CD4-positive, alpha-beta T cell treated with Interleukin-17A for 1 hour (primary cell): ENCODE data around the gene MICAL3.

Source experiments
- DNase-seq: peaks from one replicate; pipeline ENCODE4 v3.0.0-alpha.2; 2020

MICAL3 gene

DNA sequence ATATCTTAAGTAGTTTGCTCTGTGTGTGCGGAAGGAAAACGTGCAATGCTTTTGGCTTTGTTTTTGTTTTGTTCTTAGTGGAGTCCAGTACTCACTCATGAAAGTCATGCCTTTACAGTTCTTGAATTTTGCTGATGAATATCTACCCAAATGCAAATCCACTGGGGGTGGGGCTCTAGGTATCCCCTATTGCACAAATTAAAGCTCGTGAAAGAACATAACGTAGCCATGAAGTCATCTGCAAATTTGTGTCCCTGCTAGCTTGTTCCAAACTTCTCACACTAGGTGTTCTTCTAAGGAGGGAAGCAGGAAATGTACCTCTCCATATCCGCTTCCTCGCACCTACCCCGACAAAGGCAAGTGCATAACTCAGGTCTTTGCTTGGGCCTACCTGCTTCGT, 118.9 kb downstream of the MICAL3 start:
- no peak for DNase-seq

DNA sequence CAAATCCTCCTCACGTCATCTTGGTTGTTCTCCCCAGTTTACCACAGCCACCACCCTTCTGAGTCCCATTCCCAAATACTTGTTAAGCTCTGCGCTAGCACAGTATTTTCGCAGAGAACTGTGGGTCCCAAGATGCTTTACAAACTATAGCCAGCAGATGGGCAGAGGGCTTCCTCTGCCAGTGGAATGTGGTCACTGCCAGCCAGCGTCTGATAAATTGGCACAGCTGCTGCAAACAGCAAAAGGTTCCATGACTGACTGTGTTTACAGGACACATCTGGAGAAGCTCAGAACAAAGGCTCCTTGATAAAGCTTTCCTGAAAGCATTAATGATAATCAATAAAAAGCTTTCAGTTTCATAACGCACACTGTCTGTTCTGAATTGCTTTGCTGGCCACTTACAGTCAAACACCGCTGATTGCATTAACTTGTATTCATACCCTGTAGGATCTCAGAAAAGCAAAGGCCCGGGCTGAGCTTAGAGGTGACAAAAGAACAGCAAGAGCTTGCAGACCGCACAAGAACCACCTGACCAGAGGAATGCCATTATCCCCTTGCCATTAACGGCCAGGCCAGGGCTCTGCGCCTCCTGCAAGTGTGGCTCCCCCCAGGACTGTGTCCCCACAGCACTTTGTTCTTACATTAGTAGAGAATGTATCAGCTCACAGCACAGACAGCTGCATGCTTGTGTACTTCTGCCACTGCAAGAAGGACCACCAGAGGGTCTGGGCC, 120.6 kb downstream of the MICAL3 start:
- no peak for DNase-seq

DNA sequence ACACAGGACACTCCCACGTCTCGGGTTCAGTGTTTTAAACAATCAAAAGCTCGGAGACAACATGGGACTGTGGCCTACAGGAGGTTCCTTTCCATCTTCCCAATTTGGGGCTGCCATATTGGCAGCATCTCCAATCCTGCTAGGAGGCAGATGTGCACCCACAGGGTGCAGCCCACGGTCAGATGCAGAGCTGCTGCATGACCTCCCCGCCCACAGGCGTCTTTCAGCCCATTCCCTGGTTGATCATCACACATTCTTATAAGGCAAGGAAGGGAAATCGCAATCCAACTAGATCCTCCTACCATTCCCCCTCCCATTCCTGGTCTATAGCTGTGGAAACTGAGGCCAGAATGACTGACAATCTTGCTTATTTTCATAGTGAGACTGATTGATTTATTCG, 121.4 kb downstream of the MICAL3 start:
- no peak for DNase-seq

DNA sequence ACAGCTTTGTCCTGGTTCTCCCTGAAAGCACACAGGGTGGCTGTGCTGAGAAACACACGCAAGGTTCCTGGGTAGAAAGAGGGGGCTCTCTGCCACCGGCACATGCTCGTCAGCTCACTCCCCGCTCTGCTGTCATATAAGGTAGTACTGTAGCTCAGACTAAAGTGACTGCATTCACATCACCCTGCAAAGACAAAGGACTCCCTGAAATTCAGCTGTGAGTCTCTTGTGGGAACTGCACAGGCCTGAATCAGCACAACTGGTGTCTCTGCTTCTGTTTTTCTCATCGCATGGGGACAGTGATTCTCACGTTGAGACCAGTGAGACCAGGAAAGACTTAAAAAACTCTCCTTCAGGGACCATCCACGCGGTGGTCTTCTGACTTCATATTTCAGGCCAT, 126.0 kb downstream of the MICAL3 start:
- no peak for DNase-seq

DNA sequence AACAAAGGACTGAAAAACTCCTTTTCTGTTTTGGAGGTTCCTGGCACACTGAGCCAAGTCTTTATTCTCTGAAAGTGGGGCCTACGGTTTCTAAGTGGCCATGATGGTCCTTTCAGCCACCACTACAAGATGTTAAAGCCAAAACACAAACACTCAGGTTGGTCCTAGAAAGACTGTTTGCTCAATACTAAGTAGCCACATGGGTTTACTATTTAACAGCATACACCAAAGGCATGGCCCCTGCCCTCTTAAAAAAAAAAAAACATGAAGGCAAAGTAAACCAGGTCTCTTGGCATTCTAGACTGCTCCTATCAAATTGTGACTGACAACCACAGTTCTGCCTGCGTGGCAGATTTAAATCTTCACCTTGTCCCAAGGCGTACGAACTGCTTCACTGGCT, 126.5 kb downstream of the MICAL3 start:
- no peak for DNase-seq

DNA sequence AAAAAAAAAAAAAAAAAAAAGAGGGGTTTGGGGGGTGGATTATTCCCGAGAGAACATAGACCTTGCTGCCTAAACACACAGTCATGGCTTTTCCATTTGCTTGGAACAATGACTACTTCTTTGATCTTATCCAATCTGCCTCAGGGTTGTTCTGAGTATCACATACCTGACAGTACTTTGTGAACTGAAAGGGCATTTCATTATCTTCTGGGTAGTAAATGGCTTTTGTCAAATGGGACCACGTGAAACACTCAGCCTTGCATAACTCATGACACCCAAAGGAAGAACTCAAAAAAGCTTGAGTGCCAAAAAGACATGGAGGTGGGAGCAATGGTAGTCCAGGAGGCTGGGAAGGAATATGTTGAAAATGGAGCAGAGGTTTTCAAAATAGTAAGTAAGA, 126.9 kb downstream of the MICAL3 start:
- DNase-seq, result no peak

DNA sequence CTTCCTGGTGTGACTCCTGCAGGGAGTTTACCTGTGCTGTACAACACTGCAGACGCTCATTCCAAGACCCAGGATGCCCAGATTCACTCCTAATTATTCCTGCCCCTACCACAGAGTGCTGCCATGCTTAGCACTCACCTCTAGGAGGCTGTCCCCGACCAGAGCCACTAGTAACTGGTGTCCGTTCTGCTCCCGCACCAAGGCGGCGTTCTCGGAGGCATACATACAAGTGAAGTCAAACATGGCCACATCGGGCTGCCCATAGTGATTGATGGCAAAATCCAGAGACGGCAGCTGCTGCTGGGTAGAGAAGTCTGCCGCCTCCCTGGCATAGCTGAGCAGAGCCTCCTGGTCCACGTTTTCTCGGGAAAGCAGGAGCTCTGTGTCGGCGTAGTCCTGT, 127.8 kb downstream of the MICAL3 start:
- DNase-seq, result no peak

DNA sequence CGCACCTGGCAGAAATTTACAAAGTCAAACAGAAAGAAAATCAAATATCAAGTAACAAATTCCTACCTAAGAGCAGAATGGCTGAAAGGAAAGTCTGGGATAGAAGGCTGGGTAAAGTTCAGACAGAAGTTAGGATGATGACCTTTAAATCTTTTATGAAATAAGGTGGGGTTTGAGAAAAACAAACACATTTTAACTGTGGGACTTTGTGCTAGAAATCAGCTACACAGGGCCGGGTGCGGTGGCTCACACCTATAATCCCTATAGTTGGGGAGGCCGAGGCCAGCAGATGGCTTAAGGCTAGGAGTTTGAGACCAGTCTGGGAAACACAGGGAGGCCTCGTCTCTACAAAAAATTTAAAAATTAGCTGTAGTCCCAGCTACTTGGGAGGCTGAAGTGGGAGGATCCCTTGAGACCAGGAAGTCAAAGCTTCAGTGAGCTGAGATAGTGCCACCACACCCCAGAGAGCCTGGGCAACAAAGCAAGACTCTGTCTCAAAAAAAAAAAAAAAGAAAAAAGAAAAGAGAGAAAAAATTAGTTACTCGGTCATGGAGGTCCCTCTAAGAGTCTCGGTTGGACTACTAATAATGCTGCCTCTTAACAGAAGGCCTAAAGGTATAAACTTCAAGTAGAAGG, 130.3 kb downstream of the MICAL3 start:
- DNase-seq, result no peak

DNA sequence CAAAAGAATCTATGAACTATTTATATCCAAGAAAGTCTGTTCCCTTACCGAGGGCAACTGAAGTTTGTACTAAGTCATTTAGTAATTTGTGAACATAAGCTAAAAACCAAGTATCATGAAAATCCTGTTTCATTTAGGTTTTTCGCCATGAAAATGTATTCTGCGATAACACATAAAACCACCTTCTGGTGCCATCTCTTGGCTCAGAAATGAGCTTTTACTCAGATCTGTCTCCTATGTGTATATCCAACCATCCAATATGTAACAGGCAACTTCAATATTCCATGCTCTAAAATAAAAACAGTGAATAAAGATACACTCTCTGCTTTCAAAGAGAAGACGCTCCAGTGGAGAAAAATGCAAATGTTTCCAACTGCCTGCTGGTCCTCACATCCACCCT, 132.0 kb downstream of the MICAL3 start:
- DNase-seq, result no peak

DNA sequence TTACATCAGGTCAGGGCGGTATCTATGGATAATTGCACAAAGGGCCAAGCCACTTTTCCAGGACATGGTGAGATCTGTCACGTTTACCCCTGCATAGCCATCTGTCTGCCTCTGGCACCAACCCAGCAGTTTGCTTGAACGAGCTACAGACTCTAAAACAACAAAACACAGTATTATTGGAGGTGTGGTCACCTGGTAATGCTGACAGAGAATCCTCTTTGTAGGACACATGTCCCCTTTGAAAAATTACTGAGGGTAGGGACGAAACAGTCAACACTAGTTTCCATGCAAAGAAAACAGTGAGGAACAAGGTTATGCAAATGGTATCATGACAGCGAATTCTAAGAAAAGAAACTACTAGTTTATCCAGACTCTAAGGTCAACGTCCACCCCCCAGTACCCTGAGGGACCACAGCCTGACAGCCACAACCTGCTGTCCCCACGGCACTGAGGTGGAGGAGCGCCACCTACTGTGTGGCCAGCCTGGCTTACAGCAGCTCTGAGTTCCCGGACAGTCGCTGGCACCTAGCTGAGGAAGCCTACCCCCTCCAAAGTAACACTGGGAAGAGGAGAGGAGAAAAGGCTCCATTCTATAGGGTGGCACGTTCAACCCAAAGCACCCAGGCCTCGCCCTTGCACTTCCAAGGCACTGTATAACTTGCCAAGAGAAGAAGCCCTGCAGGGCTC, 132.7 kb downstream of the MICAL3 start:
- DNase-seq, result no peak

DNA sequence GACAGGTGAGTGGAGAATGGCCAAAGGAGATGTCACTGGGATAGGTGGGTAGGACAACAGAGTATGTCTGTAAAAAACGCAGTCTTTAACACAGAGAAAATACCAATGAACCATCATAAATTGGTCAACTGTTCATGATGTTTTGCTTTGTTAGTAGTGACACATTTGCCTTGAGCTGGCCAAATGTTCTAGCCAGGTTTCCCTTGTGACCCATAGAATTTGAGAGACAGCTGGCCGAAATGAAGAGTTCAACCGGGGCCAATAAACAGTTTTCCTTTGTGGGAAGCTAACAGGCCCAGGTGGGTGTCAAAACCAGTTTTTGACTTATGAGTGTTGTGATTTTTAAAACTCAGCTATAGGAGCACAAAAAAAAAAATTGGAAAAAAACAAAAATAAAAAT, 133.5 kb downstream of the MICAL3 start:
- no peak for DNase-seq

DNA sequence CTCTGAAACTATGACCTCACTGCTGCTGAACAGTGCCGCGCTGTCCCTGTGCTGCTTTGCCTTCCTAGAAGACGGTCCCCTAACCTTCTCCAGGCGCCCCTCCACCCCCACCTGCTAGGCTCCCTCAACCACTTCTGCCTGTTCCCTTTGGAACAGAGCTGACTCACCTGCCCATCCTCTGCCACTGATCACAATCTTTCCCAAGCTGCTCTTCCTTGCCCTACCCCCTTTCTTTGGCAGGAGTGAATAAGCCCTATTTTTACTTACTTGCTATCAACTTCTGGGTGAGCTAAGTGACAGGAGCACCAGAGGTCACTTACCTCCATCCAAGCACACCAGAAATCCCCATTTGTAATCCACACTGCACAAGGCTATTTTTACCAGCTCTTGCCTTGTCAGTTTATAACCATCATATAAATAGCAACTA, 134.1 kb downstream of the MICAL3 start:
- no peak for DNase-seq

DNA sequence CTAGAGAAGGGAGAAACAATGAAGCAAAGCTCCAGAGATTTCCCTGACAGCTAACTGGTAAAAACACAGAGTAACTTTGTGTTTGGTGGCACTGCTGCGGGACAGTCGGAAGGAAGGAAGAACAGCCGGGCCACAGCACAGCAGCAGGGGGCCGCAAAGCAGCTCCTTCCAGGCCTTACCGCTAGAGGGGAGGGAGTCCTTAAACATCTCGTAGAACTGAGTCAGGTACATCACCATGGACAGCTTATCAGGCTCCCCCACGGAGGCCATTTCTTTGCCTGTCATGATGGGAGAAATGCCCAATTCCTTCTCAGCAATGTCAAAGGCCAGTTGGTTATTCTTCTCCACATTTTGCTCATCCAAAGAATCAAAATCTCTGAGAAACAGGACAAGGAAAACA, 135.5 kb downstream of the MICAL3 start:
- no peak for DNase-seq

DNA sequence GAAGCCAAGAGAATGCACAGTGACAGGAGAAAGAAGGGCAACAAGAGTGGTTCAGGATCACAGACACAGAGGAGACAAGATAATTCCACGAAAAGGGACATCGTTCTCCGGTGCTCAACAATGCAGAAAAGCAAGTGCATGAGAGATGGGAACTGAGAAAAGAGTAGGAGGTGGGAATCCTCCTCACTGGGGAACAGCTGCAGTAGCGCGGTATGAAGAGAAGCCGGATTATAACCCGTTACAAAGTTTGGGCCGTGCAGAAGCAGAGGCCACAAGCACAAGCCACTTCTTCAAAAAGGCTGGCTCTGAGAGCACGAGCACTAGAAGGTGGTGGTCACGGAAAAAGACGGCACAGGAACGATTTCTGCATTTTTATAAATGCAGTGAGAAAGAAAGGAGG, 135.9 kb downstream of the MICAL3 start:
- no peak for DNase-seq

DNA sequence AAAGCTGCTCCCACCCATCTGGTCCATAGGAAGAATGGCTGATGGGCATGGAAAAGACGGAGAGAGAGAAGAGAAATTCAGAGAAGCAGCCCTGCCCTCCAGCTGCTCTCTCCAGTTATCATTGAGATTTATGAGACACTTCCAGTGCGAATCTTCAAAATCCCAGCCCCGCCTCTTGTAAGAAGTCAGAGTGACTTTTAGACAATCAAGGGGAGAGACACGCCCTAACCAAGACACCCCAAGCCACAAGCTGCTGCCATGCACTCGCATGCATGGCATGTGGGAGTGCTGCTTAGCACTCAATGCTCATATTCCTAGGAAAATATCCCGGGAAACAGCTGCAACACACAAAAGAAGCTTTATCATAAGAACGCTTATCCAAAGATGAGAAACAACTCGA, 139.5 kb downstream of the MICAL3 start:
- no peak for DNase-seq

DNA sequence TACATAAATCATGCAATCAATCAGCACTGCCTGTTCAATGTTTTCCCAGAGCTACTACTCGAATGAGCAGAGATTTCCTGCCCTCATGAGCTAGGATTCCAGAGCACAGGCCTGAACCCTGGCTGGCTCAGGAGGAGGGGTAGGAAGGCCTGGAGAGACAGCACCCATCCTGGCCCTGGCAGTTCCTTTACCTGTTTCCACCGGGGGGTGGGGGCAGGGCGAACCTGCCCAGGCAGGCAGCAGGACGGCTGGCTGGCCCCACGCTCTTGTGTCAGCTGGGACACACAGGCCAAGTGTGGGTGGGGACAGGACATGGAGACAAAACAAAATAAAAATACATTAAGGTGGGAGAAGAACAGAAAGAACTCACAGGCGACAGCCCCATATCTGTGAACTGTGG, 140.3 kb downstream of the MICAL3 start:
- DNase-seq, result no peak

DNA sequence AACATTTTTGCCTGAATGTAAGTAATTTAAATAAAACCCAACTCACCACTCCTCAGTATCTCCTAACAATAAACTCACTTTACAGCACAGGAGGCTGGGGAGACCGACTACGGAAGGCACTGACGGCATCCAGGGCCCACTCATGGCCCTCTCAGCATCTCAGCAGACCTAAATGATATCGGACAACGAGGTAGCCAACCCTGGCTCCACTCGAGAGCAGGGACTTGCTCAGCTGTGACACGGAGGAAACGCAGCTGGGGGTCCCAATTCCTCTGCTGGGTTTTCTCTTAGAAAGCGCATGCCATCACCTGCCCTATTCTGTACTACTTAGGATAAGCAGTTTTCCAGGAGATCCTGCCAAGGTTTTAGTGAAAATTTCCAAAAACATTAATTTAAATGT, 141.0 kb downstream of the MICAL3 start:
- no peak for DNase-seq

DNA sequence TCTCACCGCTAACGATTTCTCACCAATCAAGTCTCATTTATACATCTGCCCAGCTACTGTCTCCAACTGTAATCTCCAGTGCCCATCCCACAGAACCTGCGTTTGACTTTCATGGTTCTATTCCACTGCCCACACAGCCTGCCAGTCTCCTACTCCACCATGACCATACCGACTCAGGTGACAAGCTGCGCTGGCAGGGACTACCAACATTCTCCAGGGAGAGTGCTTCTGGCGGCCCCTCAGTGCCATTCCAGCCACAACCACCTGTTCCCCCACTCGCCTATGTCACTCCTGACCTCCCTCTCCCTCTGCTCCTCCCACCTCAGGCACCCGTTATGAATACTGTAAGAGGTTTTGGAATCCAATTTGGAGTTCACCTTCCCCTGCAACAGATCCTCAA, 141.6 kb downstream of the MICAL3 start:
- DNase-seq, result no peak

DNA sequence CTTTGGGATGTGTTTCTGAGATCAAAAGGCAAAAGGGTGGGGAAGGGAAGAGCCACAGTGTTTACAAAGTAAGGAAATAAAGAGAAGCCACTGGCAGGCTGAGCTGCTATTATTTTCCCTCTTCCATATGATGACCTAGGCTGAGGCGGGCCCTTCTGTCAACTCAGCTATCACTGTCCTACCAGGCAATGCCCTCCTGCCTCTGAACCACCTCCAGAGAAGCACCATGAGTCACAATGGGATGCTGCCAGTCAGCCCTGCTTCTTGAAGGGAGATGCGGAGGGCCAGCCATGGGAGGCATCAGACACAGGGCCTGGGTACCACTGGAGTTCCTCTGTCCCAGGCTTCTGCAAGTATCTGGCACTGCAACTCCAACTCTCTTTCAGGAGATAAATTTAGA, 142.2 kb downstream of the MICAL3 start:
- no peak for DNase-seq

DNA sequence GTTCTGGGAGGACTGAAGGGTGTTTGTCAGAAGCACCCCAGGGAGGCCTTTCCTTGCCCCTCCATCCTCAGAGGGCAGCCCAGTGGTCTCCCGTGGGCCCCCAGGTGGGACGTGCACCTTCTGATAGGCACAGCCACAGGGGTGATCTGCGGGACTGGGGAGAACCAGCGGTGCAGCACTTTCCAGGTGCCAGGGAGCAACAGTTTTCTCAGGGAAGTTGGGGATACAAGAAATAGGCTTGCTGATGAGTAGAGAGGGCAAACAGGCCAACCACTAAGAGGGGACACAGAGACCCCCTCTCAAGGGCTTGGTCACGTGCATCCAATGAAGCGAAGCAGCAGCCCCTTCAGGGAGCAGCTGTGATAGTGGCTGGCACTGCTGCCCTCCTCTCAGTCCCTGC, 143.0 kb downstream of the MICAL3 start:
- no peak for DNase-seq

DNA sequence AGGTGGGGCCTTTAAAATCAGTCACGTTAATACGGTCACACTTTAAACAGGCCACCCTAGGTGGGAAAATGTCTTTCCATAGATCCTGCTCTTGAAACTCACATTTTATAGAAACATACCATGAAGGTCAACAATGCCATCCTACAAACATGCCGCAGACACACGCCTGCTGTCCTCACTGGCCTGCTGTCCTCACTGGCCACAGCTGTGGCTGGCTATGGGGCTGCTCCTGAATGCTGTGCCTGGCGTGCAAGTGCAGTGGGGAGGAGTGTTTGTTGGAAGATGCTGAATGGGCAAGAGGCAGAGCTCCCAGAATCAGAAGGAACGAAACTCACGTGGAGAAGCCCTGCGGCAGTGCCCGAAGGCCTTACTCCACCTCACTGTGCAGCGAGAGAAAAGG, 143.9 kb downstream of the MICAL3 start:
- no peak for DNase-seq

DNA sequence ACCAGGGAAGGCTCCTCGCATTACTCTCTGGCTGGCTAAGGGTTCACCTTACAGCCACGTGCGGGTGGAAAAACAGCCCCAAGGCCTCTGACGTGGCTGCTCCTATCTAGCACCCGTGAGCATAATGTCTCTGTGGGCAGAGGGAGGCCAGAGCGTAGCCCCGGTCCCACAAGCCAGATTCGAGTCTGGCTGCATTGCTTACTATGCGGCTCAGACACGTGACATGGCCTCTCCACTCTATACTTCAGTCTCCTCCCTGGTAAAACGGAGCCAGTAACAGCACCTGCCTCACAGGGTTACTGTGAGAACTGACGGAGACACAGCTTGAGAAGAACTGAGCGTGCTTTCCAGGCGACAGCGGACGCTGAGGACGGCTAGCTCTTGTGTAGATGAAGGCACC, 144.3 kb downstream of the MICAL3 start:
- no peak for DNase-seq

DNA sequence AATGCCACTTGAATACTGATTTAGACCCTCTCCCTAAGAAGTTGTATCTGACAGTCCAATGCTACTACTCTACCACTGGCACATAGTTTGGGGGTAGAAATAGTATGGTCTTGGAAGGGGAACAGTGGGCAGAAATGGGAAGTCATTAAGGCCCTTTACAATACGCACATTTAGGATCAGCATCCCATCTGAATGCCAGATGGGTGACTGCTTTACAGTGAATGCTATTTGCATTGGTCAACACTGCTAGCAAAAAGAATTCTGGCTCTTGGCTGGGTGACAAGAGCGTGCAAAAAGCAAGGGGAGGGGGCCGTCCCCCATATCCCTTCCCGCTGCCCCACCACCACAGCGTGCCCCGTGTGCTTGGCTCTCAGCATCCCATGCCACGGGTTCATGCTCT, 145.4 kb downstream of the MICAL3 start:
- DNase-seq, result no peak

DNA sequence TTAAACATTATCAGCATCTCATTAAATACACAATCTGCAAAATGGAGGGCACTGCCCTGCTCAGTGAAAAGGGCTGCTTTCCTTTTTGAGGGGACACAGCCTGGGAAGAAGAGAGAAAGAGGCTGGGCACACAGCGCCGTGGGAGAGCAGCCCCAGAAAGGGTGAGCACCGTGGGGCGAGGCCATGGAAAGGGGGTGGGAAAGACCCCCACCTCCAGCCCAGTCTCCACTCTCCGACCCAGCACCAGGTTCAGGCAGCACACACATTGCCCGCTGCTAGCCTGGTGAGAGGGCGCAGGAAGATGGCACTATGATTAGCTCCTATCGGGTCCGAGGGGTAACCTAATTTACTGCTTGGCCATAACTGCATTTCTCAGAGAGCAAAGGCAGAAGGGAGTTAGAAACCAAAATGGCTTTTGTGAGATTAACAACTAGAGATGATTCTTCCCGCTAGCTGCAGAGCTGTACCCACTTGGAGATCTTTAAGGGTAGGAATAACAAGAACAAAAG, 146.1 kb downstream of the MICAL3 start:
- DNase-seq, result no peak
